AG09309 (cell line): ENCODE results near the gene GAS6.
"Not testable (repeated sequence)": the region's sequence is repeated elsewhere in the genome, so short reads cannot be mapped to it uniquely, and the experiment has no call there.

Source experiments
- DNase-seq: peaks from one replicate; pipeline ENCODE4 v3.0.0-alpha.2; 2010; ENCODE audit warnings: low read depth
- H3K4me3 ChIP-seq: 2 replicates; pipeline ENCODE4 v1.5.1; 2011; ENCODE audit warnings: mild to moderate bottlenecking, low read depth, low read length, moderate library complexity; ENCODE audit not compliant: control insufficient read depth
- CTCF ChIP-seq: IDR thresholded peaks from 2 replicates; pipeline ENCODE4 v1.5.1; 2011; ENCODE audit warnings: mild to moderate bottlenecking, low read depth, low read length, inconsistent platforms; ENCODE audit not compliant: insufficient read depth, control insufficient read depth; ENCODE audit errors: missing control alignments

Gene GAS6

DNA sequence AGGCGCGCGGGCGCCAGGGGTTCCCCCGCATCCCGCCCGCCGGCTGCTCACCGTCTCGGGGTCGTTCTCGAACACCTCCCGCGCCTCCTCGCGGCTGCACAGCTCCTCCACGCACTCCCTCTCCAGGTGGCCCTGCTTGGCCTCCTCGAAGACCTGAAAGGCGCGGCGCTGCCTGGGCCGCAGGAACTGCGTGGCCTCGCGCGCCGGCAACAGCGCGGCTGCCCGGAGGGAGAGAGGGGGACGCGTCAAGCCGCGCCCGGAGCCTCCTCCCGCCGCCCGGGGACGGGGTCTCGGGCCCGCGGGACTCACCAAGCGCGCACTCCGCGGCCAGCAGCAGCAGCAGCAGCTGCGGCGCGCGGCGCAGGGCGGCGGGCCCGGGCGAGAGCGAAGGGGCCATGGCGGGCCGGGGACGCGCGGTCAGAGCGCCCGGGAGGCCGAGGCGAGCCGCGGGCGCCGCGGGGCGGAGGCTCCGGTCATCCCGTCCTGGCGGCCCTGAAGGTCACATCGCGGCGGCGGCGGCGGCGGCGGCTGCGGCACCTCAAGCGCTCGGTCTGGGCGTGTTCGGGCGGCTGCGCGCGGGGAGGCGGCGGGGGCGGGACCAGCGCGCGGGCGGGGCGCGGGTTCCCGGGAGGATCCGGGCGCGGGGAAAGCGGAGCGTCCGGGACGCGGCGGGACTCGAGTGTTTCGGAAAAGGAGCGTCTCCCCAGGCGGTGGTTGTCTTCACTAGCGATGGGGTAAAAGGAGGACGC, at the start of gene GAS6:
Gene GAS6 (minus strand): TSS at position 553 of the 749 bp plus-strand sequence. CDS start 156 bp downstream, at position 397.
- TF ChIP-seq CTCF, result no peak
- H3K4me3 ChIP-seq, result peak within 1 kb of the TSS; percentile 60
- DNase-seq, result no peak

GRCh38 chr13:113913408-113913807, 49.5 kb upstream of the GAS6 start:
- H3K4me3 ChIP-seq, DNase-seq: not testable (repeated sequence)

GRCh38 chr13:113912596-113912995, 48.7 kb upstream of the GAS6 start:
- no peak for TF ChIP-seq CTCF
- no peak overlapping the region for H3K4me3 ChIP-seq
- DNase-seq, result no peak

GRCh38 chr13:113907635-113908617, 44.0 kb upstream of the GAS6 start:
- no peak overlapping the region for H3K4me3 ChIP-seq
- peak; percentile 64 for DNase-seq
- no peak for TF ChIP-seq CTCF

DNA sequence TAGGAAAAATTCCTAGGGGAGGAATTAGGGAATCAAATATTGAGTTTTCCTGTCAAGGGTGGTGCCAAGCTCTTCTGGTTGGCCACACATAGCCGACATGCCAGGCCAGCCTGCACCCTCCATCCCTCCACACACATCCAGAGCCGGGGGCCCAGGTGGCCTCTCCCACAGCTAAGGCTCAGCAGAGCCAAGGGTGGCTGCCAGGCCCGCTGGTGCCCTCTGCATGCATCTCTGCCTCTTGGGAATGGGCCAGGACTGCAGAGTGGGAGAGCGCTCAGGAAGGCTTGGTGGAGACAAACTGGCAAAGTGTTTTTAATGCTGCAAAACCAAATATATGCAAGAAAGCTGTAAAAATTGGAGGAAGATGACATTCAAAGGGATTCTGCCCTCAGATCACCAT, 42.7 kb upstream of the GAS6 start:
- DNase-seq, result no peak
- no peak overlapping the region for H3K4me3 ChIP-seq
- no peak for TF ChIP-seq CTCF

DNA sequence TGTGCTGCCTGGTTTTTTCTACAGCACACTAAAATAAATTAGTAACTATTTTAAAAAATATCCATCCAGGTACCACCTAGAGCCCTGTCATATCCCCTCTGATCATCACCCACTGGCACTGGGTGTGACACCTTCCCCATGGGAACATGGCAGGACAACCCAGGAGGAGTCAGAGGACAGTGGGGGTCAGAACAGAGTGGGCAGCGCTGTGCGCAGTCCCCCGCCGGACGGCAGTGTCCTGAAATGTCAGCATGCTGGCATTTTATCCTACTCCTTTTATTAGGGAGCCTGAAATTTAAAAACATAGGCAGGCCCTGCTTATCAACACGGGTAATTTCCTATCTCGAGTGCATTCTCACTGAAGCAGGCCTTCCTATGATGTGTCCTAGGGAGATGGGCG, 42.1 kb upstream of the GAS6 start:
- TF ChIP-seq CTCF, result no peak
- no peak overlapping the region for H3K4me3 ChIP-seq
- DNase-seq, result no peak

- TF ChIP-seq CTCF, result no peak
- no peak for DNase-seq
- H3K4me3 ChIP-seq, result no peak overlapping the region
Observed at GRCh38 chr13:113905018-113905417, 41.1 kb upstream of the GAS6 start.
